PC-3 (cell line): ENCODE results near the gene TIAM2.

Experiments
- EZH2 ChIP-seq: fragments of 300-600 bp; sonication (generic); IDR thresholded peaks from one replicate; pipeline ENCODE4 v1.6.1; 2017; ENCODE audit warnings: antibody characterized with exemption, mild to moderate bottlenecking, low read length; ENCODE audit not compliant: unreplicated experiment
- EZH2phosphoT487 ChIP-seq: fragments of 300-600 bp; sonication (generic); IDR thresholded peaks from 2 replicates; pipeline ENCODE4 v1.6.1; 2018; ENCODE audit warnings: mild to moderate bottlenecking, antibody characterized with exemption, low read length, borderline replicate concordance
- TF ChIP-seq, protein P1 (sequence below): fragments of 300-600 bp; sonication (generic); conservative IDR thresholded peaks from 2 replicates; pipeline ENCODE4 v1.5.1; 2017; ENCODE audit warnings: antibody characterized with exemption, low read depth, mild to moderate bottlenecking, low read length

DNA sequence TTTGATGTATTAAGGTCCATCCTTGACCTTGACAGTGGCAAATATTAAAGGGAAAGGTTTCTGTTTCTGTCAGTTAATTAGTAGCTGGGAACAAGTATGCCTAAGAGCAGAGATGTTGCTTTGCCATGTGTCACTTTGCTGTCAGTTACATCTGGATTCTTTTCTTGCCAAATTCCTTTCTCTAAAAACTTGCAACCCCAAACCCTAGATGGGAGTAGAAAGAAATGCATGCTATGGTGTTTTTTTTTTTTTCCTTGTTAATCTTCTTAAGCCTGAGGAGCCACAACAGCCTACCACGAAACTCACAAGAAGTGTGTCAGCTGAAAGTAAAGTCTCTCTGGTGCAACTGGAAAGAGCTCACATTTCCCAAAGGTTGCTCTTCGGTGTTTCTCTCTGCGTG lies 250.7 kb downstream of the TIAM2 start:
- no peak for TF ChIP-seq EZH2phosphoT487
- no peak for TF ChIP-seq EZH2
- TF ChIP-seq, protein P1, sequence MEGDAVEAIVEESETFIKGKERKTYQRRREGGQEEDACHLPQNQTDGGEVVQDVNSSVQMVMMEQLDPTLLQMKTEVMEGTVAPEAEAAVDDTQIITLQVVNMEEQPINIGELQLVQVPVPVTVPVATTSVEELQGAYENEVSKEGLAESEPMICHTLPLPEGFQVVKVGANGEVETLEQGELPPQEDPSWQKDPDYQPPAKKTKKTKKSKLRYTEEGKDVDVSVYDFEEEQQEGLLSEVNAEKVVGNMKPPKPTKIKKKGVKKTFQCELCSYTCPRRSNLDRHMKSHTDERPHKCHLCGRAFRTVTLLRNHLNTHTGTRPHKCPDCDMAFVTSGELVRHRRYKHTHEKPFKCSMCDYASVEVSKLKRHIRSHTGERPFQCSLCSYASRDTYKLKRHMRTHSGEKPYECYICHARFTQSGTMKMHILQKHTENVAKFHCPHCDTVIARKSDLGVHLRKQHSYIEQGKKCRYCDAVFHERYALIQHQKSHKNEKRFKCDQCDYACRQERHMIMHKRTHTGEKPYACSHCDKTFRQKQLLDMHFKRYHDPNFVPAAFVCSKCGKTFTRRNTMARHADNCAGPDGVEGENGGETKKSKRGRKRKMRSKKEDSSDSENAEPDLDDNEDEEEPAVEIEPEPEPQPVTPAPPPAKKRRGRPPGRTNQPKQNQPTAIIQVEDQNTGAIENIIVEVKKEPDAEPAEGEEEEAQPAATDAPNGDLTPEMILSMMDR: no peak
